Activated T-helper 1 cell treated with anti-CD3 and anti-CD28 coated beads, Interleukin-12 subunit alpha, Interleukin-12 subunit beta, Interleukin-2, Interleukin-4 antibody, amounts not matched to agents 30 ng/mL and 10 ng/mL and 1 ng/mL, durations not matched to agents 14 hours and 24 hours and 36 hours (primary cell): Measurements from ENCODE around the gene DOCK7. TPM values are rescaled to one million over a fixed set of nuclear protein-coding genes. Genes with fewer than 3 reads are reported as not detected.
A peak's percentile ranks its signal among the peaks of the same experiment; 100 is the strongest.

ENCODE experiments used
- DNase-seq: peaks from one replicate; pipeline ENCODE4 v3.0.0; 2021; ENCODE audit warnings: low spot score
- H3K27ac Mint-ChIP-seq: one replicate; pipeline ENCODE4 v1.8.0; 2021; ENCODE audit warnings: mild to moderate bottlenecking, mixed read lengths
- H3K27me3 Mint-ChIP-seq: one replicate; pipeline ENCODE4 v1.8.0; 2022; ENCODE audit warnings: mild to moderate bottlenecking, moderate library complexity, mixed read lengths; ENCODE audit not compliant: insufficient read depth
- H3K36me3 Mint-ChIP-seq: one replicate; pipeline ENCODE4 v1.8.0; 2021; ENCODE audit warnings: low read depth, mixed read lengths
- H3K4me1 Mint-ChIP-seq: one replicate; pipeline ENCODE4 v1.8.0; 2021; ENCODE audit warnings: low read depth, mixed read lengths
- H3K4me3 Mint-ChIP-seq: one replicate; pipeline ENCODE4 v1.8.0; 2021; ENCODE audit warnings: mild to moderate bottlenecking, moderate library complexity, mixed read lengths
- H3K9me3 Mint-ChIP-seq: one replicate; pipeline ENCODE4 v1.8.0; 2021; ENCODE audit warnings: mixed read lengths
- intact Hi-C: fragments of 100-400 bp; cut with micrococcal nuclease; formaldehyde crosslinking; loops from one replicate; pipeline ENCODE4 v1.15.1; 2024
- total RNA-seq: library from RNA; stranded (reverse); gene quantifications from 2 replicates; pipeline ENCODE4 v1.2.3, GENCODE V29; 2022

Gene DOCK7
- total RNA-seq, 1 donor from 2014 or later = 13.4 TPM

DNA sequence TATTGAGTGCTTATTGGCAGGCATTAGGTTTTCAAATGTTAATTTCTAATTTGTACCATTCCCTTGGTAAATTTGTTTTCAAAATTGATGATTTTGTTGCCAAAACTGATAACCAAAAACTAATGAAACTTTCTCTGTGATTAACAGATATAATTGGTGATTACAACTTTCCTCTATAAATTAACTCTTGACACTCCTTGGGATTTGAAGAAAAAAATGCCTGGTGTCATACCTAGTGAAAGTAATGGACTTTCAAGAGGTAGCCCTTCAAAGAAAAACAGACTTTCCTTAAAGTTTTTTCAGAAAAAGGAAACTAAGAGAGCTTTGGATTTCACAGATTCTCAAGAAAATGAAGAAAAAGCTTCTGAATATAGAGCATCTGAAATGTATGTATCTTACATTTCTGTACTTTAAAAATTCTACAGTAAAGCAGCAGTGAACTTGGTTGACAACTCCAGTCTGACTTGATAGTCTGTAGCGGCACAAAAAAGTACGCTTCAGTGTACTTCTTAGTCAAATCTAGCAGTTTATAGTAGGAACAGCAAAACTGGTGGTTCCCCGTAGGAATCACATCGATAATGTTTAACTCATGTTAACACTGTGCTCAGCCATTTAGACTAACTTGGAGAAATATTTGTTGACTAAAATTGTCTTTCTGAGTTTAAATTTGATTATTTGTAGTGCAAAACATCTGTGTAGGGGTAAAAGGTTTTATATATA is 248.4 kb downstream of the DOCK7 start:
- no peaks in the 10 kb centered on the region for H3K9me3 Mint-ChIP-seq
- no peaks in the 10 kb centered on the region for H3K27me3 Mint-ChIP-seq
- no peak for DNase-seq
- intact Hi-C loops = loop anchor here (1.0 to 5.0 kb wide), 6 partner anchors 8 to 1358 kb away; partner anchors contain the start of genes ALG6, NFIA and TM2D1
- H3K27ac Mint-ChIP-seq = peak overlapping the region; percentile 3
- peaks cover 50% of the 10 kb centered on the region for H3K4me1 Mint-ChIP-seq
- peaks cover 34% of the 10 kb centered on the region for H3K36me3 Mint-ChIP-seq
- peak overlapping the region; percentile 94 for H3K4me3 Mint-ChIP-seq

DNA sequence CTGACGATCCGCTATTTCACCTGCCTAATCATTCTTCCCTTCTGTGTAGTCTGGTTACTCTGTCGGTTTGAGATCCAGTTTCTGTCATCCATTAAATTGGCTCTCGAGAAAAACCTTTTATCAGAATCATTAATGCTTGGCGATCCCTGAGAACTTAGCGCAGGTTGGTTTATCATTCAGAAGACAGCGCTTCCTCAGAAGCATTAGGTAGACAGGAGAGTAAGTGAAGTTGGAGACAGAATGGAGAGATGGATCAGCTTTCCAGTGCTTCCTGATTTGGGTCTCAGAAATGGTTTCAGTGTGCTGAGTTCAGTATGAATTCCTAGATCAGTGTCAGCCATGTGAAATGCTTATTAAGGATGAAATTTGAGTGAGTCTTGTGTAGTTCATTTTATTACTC is 250.0 kb downstream of the DOCK7 start:
- DNase-seq = no peak
- intact Hi-C loops = loop anchor here (5.0 kb wide), 4 partner anchors 656 to 1356 kb away; partner anchors contain the start of genes ALG6, NFIA and TM2D1
- peaks cover 29% of the 10 kb centered on the region for H3K36me3 Mint-ChIP-seq
- H3K4me1 Mint-ChIP-seq = peaks cover 46% of the 10 kb centered on the region
- no peaks in the 10 kb centered on the region for H3K27me3 Mint-ChIP-seq
- H3K4me3 Mint-ChIP-seq = peak overlapping the region; percentile 94
- peak overlapping the region; percentile 84 for H3K27ac Mint-ChIP-seq
- no peaks in the 10 kb centered on the region for H3K9me3 Mint-ChIP-seq

DNA sequence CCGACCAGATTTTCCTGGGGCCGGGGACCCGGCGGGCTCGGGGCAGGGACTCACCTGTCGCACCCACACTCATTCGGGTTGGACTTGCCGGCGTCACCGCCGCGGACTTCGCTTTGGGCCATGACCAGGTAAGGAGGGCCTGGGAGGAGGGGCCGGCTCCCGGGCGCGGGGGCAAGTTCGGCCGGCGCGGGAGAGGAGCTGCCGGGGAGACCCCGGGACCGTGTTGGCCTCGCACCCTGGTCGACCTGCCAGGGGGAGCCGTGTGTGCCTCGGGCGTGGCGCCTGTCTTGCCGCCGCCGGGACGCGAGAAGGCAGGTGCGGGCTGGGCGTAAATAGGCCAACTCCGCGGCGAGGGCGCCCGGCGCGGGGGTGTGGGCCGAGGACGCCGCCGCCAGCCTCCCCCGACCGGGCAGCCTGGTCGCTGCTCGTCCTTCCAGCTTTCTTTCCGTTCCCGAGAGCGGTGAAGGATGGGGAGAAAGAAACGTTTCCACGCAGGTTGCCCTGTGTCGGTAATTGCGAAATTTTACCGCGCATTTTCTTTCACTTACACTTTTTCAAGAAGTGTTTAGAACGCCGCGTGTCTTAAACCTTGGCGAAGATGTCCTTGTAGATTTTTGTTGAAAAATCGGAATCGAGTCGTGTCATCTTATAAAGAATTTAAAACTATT is 250.8 kb downstream of the DOCK7 start:
- H3K4me1 Mint-ChIP-seq = peaks cover 46% of the 10 kb centered on the region
- no peak for DNase-seq
- H3K4me3 Mint-ChIP-seq = peak overlapping the region; percentile 94
- peaks cover 29% of the 10 kb centered on the region for H3K36me3 Mint-ChIP-seq
- intact Hi-C loops = loop anchor here (2.0 to 5.0 kb wide), 5 partner anchors 655 to 1355 kb away; partner anchors contain the start of genes ALG6, NFIA, PGM1 and TM2D1
- no peaks in the 10 kb centered on the region for H3K9me3 Mint-ChIP-seq
- peak overlapping the region; percentile 99 for H3K27ac Mint-ChIP-seq
- peaks cover 4% of the 10 kb centered on the region for H3K27me3 Mint-ChIP-seq

DNA sequence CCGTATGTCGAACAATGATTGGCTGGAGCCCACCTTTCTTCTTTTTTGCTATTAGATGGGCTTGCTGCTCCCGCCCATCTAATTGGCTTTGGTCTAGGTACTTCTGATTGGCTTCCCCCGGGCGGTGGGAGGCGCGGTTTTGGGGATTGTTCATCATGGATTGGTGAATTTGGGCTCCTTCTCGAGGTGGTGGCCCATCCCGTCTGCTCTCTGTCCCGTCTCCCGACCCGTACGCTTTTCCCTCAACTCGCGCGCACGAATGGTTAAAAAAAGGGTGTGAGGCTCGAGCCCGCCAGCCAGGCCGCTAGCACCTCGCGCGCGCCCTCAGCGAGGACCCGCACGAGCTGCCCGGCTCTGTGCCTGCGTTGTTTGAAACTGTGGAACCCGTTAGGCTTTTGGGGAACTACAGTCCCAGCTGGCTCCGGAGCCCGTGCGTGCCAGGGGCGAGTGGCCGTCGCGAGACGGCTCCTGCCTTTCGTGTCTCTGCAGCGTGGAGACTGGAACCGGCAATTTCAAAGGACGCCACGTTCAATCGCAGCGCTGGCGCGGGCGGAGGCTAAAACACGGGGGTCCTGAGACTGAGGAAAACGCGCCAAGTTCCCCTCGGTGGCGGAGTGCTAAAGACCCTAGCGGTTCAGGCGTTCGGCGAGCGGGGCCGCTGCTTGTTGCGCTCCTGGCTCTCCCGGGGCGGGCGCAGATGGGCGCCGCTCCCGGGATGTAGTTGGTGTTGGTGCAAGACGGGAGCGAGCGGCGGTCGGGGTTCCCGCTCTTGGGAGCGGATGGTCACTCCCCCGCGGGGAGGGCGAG is 251.5 kb downstream of the DOCK7 start, which contains the start of gene USP1:
USP1 (plus strand) TSS at position 584 of the 807 bp plus-strand sequence. CDS start 2,819 bp downstream, outside the sequence.
- Mint-ChIP-seq H3K27ac (peak within 1 kb of the TSS; percentile 99), H3K27me3 (peaks cover 8% of the 10 kb centered on the region), H3K4me1 (peaks cover 41% of the 10 kb centered on the region), H3K36me3 (peaks cover 23% of the 10 kb centered on the region), H3K4me3 (peak within 1 kb of the TSS; percentile 94), H3K9me3 (no peaks in the 10 kb centered on the region)
- intact Hi-C loops = loop anchor here (1.0 to 5.0 kb wide), 9 partner anchors 164 to 1354 kb away; partner anchors contain the start of genes ALG6, ATG4C, DOCK7 and EFCAB7
- peak; percentile 98 for DNase-seq

DNA sequence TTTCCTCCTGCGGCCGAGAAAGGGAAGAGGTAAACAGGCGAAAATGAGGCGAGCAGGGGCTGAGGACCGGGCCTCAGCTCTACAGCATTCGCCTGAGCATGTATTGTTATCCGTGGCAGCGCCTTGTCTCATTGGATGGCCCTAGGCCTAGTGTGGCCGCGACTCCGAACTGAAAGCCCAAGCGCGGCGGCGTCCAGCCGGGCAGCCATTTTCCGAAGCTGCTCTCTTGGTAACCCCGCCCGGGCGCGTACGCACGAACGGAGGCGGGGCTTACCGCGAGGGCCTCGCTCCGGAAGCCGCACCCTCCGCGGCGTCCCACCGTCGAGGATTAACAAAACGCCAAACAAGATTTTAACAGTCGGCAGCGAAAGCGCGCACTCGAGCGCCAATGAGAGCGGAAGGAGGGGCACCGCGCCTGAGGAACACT is 252.1 kb downstream of the DOCK7 start:
- intact Hi-C loops = loop anchor here (1.0 to 5.0 kb wide), 9 partner anchors 164 to 1354 kb away; partner anchors contain the start of genes ALG6, ATG4C, DOCK7 and EFCAB7
- Mint-ChIP-seq H3K27ac (peak overlapping the region; percentile 99), H3K9me3 (no peaks in the 10 kb centered on the region), H3K27me3 (peaks cover 8% of the 10 kb centered on the region), H3K36me3 (peaks cover 23% of the 10 kb centered on the region), H3K4me3 (peak overlapping the region; percentile 94), H3K4me1 (peaks cover 35% of the 10 kb centered on the region)
- DNase-seq = peak; percentile 97

DNA sequence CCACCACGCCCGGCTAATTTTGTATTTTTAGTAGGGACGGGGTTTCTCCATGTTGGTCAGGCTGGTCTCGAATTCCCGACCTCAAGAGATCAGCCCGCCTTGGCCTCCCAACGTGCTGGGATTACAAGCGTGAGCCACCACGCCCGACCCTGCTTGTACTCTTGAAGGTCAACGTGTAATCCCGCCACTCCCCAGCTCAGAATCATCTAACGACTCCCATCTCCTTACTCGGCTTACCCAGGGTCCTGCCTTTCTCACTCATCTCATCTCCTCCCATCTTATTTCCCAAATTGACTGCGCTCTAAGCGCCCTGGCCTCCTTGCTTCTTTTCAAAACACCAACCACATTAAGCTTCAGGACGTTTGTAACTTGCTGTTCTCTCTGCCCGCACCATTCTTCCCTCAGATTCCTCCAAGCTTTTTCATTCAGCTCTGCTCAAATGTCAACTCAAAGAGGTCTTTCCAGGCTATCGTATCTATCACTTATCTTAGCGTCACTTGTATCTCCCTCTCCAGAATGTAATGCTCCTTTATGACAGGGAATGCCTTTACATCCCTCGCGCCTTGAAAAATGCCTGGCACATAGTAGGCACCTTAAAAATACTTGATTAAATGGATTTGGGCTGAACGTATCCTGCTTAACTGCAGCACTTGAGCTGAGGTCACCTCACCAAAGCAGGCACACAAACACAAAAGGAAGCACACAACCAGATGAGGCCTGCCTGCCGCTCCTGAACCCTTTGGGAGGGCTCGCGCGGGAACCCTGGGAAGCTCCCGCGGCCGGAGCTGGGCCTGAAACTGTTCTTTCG is 252.8 kb downstream of the DOCK7 start:
- intact Hi-C loops = loop anchor here (1.0 to 5.0 kb wide), 9 partner anchors 163 to 1353 kb away; partner anchors contain the start of genes ALG6, ATG4C, DOCK7 and EFCAB7
- H3K36me3 Mint-ChIP-seq = peaks cover 20% of the 10 kb centered on the region
- peak overlapping the region; percentile 99 for H3K27ac Mint-ChIP-seq
- H3K9me3 Mint-ChIP-seq = no peaks in the 10 kb centered on the region
- no peak for DNase-seq
- H3K27me3 Mint-ChIP-seq = peaks cover 10% of the 10 kb centered on the region
- H3K4me3 Mint-ChIP-seq = peak overlapping the region; percentile 94
- H3K4me1 Mint-ChIP-seq = peaks cover 28% of the 10 kb centered on the region

DNA sequence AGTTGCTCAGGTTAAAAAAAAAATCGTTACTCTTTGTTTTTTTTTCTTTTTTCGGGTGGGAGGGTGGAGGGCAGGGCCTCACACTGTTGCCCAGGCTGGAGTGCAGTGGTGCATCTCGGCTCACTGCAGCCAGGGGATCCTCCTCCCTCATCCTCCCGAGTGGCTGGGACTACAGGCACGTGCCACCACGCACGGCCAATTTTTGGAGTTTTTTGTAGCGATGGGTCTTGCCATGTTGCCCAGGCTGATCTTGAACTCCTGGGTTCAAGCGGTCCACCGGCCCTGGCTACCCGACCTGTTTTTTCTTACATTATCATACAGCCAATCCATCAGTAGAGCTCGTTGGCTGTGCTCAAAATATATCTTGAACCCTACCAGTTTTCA is 253.6 kb downstream of the DOCK7 start:
- H3K27me3 Mint-ChIP-seq = peaks cover 10% of the 10 kb centered on the region
- no peak for DNase-seq
- intact Hi-C loops = loop anchor here (5.0 kb wide), 4 partner anchors 652 to 1352 kb away; partner anchors contain the start of genes ALG6, NFIA and TM2D1
- H3K4me1 Mint-ChIP-seq = peaks cover 21% of the 10 kb centered on the region
- H3K36me3 Mint-ChIP-seq = peaks cover 15% of the 10 kb centered on the region
- no peak overlapping the region for H3K27ac Mint-ChIP-seq
- peak overlapping the region; percentile 94 for H3K4me3 Mint-ChIP-seq
- H3K9me3 Mint-ChIP-seq = no peaks in the 10 kb centered on the region

DNA sequence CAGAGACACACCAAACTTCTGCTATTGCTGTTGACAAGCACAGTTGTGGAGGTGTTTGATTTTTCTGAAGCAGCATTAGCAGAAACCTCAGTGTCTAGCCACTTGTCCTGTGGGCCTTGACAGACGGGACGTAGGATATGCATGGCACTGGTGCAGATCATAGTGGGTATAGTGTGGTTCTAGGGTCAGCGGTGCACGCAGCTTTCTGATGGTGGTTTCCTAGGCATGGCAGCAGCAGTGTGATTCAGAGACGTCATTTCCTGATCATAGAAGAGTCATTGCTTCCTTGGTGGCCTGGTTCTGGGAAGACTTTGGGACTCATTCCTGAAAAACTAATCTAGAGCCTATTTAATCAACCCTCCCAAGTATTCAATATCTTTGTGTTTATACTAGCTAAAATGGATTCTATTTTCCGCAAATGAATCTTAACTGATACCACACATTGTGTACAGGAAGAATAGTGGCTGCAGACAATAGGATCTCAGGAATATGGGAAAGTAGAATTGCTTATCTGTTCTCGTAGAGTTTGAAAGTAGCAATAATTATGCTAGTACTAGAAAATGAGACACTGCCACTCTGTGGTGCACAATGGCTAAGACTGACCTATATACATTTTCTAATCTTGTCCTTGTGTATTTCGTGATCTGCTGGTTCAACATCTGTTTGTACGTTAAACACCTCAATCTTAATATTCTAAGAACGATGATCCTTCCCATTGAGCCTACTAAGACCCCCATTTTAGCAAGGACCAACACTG is 254.1 kb downstream of the DOCK7 start:
- intact Hi-C loops = no loop called here
- H3K27me3 Mint-ChIP-seq = peaks cover 10% of the 10 kb centered on the region
- peaks cover 15% of the 10 kb centered on the region for H3K36me3 Mint-ChIP-seq
- H3K4me3 Mint-ChIP-seq = peak overlapping the region; percentile 33
- peaks cover 20% of the 10 kb centered on the region for H3K4me1 Mint-ChIP-seq
- no peaks in the 10 kb centered on the region for H3K9me3 Mint-ChIP-seq
- DNase-seq = no peak
- H3K27ac Mint-ChIP-seq = no peak overlapping the region

DNA sequence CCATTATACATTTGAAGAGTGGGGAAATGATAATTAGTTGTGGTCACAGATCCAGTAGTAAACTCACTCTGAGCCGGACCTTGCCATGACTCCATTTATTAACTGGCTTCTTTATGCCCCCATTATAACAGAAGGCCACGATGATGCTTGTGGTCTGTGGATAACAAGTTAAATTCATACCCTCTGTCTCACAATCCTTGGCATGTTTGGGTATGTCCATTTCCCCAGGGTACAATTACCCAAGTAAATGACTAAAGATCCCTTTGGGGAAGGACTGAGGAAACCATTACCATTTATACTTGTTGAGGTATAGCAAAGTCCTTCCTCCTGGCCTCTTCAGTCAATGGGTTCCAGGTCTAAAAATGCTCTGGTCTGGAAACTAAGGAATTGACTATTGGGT is 258.6 kb downstream of the DOCK7 start:
- intact Hi-C loops = no loop called here
- Mint-ChIP-seq H3K4me3 (no peak overlapping the region), H3K4me1 (no peaks in the 10 kb centered on the region), H3K36me3 (no peaks in the 10 kb centered on the region), H3K9me3 (no peaks in the 10 kb centered on the region), H3K27me3 (peaks cover 10% of the 10 kb centered on the region), H3K27ac (no peak overlapping the region)
- no peak for DNase-seq

DNA sequence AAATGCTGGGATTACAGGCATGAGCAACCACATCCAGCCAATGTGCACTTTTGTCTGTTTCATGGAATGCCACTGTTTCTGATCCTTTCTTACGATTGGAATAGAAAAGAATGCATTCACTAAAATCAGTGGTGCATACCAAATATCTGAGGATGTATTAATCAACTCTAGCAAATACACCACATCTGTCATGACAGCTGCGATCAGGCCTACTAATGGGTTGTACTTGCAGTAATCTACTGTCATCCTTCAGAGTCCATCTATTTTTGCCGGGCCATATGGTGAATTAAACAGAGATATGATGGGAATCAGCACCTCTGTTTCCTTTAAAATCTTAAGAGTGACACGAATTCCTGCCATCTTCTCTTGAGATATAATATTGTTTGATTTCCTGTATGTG is 259.8 kb downstream of the DOCK7 start:
- H3K27ac Mint-ChIP-seq = no peak overlapping the region
- H3K4me1 Mint-ChIP-seq = no peaks in the 10 kb centered on the region
- intact Hi-C loops = no loop called here
- H3K9me3 Mint-ChIP-seq = no peaks in the 10 kb centered on the region
- no peak overlapping the region for H3K4me3 Mint-ChIP-seq
- H3K27me3 Mint-ChIP-seq = peaks cover 15% of the 10 kb centered on the region
- H3K36me3 Mint-ChIP-seq = no peaks in the 10 kb centered on the region
- no peak for DNase-seq

DNA sequence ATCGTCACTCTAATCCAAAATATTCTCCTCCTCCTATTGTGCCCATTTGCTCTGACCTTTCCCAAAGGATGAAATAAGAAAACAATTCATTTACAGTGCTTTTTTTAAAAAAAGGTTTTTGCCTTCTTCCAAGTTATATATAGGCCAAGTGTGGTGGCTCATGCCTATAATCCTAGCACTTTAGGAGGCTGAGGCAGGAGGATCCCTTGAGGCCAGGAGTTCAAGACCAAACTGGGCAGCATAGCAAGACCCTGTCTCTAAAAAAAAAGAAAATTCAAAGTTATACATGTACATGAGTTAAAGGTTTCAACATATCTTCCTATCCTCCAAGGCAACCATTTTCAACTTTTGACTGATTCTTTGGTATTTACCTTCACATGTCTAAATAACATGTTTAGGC is 261.4 kb downstream of the DOCK7 start:
- no peak for DNase-seq
- no peaks in the 10 kb centered on the region for H3K36me3 Mint-ChIP-seq
- no peak overlapping the region for H3K4me3 Mint-ChIP-seq
- no peaks in the 10 kb centered on the region for H3K4me1 Mint-ChIP-seq
- H3K27me3 Mint-ChIP-seq = peaks cover 8% of the 10 kb centered on the region
- no peaks in the 10 kb centered on the region for H3K9me3 Mint-ChIP-seq
- intact Hi-C loops = no loop called here
- no peak overlapping the region for H3K27ac Mint-ChIP-seq
